HK-2 (cell line): ENCODE measurements around the gene RCE1.
A peak's percentile ranks its signal among the peaks of the same experiment; 100 is the strongest.

Experiments used
- DNase-seq: peaks from one replicate; pipeline ENCODE4 v3.0.0-alpha.2; 2018; ENCODE audit not compliant: unreplicated experiment

The RCE1 gene

DNA sequence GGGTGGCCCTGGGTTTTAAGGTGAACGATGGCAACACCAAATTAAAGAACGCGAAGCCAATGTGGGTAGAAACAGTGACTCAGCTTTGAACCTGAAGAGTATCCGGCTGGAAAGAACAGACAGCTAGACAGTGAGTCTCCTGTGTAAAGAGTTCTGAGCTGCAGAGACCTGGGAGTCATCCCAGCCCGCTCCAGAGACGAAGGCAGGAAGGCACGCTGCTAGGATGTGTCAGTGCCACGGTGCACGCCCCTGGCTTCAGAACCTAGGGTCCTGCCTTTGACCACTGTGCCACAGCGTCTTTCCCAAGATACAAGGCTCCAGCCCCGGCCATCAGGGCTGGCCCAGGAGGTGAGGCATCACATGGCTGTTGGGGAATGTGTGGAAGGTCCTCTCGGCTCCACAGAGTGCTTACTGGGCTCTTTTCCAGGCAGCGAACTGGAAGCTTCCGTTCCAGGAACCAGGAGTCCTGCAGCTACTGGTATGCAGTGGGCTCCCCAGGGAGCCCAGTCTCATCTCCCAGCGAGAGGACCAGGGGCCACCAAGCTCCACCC is 43.5 kb downstream of the RCE1 start:
- DNase-seq, result peak; percentile 23

GRCh38 chr11:66887526-66887925 is 44.3 kb downstream of the RCE1 start:
- no peak for DNase-seq

DNA sequence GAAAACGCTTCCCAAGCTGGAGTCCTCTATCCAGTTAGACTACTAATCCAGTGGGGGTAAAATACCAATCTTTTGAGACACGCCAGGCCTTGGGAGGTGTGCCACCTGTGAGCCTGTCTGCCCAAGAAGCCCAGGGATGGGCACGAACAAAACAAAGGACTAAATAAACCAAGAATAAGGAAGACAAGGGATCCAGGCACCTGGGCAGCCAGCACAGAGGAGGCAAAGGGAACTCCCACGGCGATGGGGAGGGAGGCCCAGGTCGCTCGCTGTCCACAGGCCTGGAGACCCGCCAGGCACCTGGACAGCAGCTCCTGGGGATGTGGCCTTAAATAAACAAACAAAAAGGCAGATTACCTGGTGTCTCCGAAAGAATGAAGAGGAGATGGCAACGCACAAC is 45.0 kb downstream of the RCE1 start:
- DNase-seq, result no peak

DNA sequence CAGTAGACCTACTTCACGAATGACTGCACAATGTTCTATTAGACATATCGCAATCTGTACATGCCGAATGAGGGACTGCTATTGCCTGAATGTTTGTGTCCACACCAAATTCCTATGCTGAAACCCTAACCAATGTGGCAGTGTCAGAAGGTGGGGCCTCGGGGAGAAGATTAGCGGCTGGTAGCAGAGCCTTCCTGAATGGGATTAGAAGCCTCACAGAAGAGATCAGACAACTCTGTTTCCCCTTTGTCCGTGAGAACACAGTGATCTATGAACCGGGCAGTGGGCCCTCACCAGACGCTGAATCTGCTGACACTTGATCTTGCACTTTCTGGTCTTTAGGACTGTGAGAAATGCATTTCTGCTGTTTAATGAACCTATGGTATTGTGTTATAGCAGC is 46.7 kb downstream of the RCE1 start:
- DNase-seq, result no peak

- peak; percentile 68 for DNase-seq
Observed at GRCh38 chr11:66891851-66892660, 48.8 kb downstream of the RCE1 start.

- DNase-seq, result no peak
Observed at GRCh38 chr11:66892911-66893310, 49.7 kb downstream of the RCE1 start.

- no peak for DNase-seq
Observed at GRCh38 chr11:66894141-66894540, 50.9 kb downstream of the RCE1 start.
